Measurements from ENCODE around the gene FBXL12. TPM values are rescaled to one million over a fixed set of nuclear protein-coding genes. Genes with fewer than 3 reads are reported as not detected.
"Not testable (repeated sequence)": the region's sequence is repeated elsewhere in the genome, so short reads cannot be mapped to it uniquely, and the experiment has no call there.

Gene FBXL12
- total RNA-seq, 2 donors from 2014 or later = 16.1 to 25.4 TPM

- intact Hi-C loops (cut with DNase I) = loop anchor here (10.0 kb wide), 1 partner anchor 167 kb away; the partner anchor contains the start of gene ZNF561
- peak; percentile 88 to 96 (median 92) for DNase-seq
- peak; percentile 72 for ATAC-seq
- WGBS, 2 donors = 1 to 4% methylated on average over 30 to 32 of the region's 50 CpGs
- Histone ChIP-seq H3K36me3 (replicated peaks in 1 of 2; ENCODE audit: insufficient read depth in 1 of 2, low read depth in 2 of 2) (no peaks in the 10 kb centered on the region), H3K27me3 (no peaks in the 10 kb centered on the region), H3K9me3 (no peaks in the 10 kb centered on the region), H3K4me1 (peaks cover 11% of the 10 kb centered on the region), H3K4me3 (peak overlapping the region; percentile 21 to 25), H3K27ac (peak overlapping the region; percentile 80 to 91 (median 89))
- no peak for TF ChIP-seq CTCF (IDR thresholded peaks at IDR 0.05)
- peak in 1 of 3 donors; percentile 39 for TF ChIP-seq POLR2A (IDR thresholded peaks at IDR 0.05)
These were observed 27.2 kb downstream of the FBXL12 start for GRCh38 chr19:9791552-9792205.

- Histone ChIP-seq H3K27ac (peak overlapping the region in 3 of 4 donors; percentile 55 to 91 (median 77)), H3K4me1 (peaks cover 14% of the 10 kb centered on the region)
- DNase-seq; H3K4me3 ChIP-seq; ATAC-seq; H3K27me3 ChIP-seq; H3K9me3 ChIP-seq; H3K36me3 ChIP-seq (replicated peaks in 1 of 2; ENCODE audit: insufficient read depth in 1 of 2, low read depth in 2 of 2): not testable (repeated sequence)
- WGBS, 2 donors = 70 to 78% methylated on average over 6 of the region's 6 CpGs
- intact Hi-C loops (cut with DNase I) = loop anchor here (10.0 kb wide), 1 partner anchor 166 kb away; the partner anchor contains the start of gene ZNF561
These were observed 27.9 kb downstream of the FBXL12 start for GRCh38 chr19:9791073-9791367.

GRCh38 chr19:9789579-9789978 lies 29.3 kb downstream of the FBXL12 start:
- intact Hi-C loops (cut with DNase I) = loop anchor here (10.0 kb wide), 1 partner anchor 585 kb away; no protein-coding TSS in a partner anchor
- H3K4me1 ChIP-seq = peaks cover 16% of the 10 kb centered on the region
- WGBS, 2 donors = 37 to 44% methylated on average over 5 of the region's 5 CpGs
- not testable (repeated sequence) for H3K9me3 ChIP-seq; H3K27me3 ChIP-seq; DNase-seq; H3K4me3 ChIP-seq; H3K27ac ChIP-seq; ATAC-seq; H3K36me3 ChIP-seq (replicated peaks in 1 of 2; ENCODE audit: insufficient read depth in 1 of 2, low read depth in 2 of 2)

- intact Hi-C loops (cut with DNase I) = loop anchor here (10.0 kb wide), 1 partner anchor 584 kb away; no protein-coding TSS in a partner anchor
- no peaks in the 10 kb centered on the region for H3K36me3 ChIP-seq (replicated peaks in 1 of 2; ENCODE audit: insufficient read depth in 1 of 2, low read depth in 2 of 2)
- DNase-seq = no peak
- no peak overlapping the region for H3K27ac ChIP-seq
- H3K27me3 ChIP-seq = no peaks in the 10 kb centered on the region
- WGBS, 2 donors = 60 to 67% methylated on average over 11 of the region's 11 CpGs
- no peak for TF ChIP-seq CTCF (IDR thresholded peaks at IDR 0.05)
- no peak for TF ChIP-seq POLR2A (IDR thresholded peaks at IDR 0.05)
- no peak overlapping the region for H3K4me3 ChIP-seq
- no peak for ATAC-seq
- peaks cover 22% of the 10 kb centered on the region for H3K4me1 ChIP-seq
- no peaks in the 10 kb centered on the region for H3K9me3 ChIP-seq
These were observed 29.8 kb downstream of the FBXL12 start for GRCh38 chr19:9789066-9789465.

GRCh38 chr19:9788604-9789003 lies 30.3 kb downstream of the FBXL12 start:
- intact Hi-C loops (cut with DNase I) = loop anchor here (10.0 kb wide), 1 partner anchor 584 kb away; no protein-coding TSS in a partner anchor
- not testable (repeated sequence) for H3K9me3 ChIP-seq; H3K27me3 ChIP-seq; H3K27ac ChIP-seq; H3K36me3 ChIP-seq (replicated peaks in 1 of 2; ENCODE audit: insufficient read depth in 1 of 2, low read depth in 2 of 2); ATAC-seq; DNase-seq; H3K4me3 ChIP-seq
- 84 to 91% methylated on average over 13 of the region's 13 CpGs for WGBS, 2 donors
- peaks cover 26% of the 10 kb centered on the region for H3K4me1 ChIP-seq

- no peak for ATAC-seq
- Histone ChIP-seq H3K4me3 (no peak overlapping the region), H3K27me3 (no peaks in the 10 kb centered on the region), H3K36me3 (replicated peaks in 1 of 2; ENCODE audit: insufficient read depth in 1 of 2, low read depth in 2 of 2) (no peaks in the 10 kb centered on the region), H3K9me3 (no peaks in the 10 kb centered on the region), H3K27ac (peak overlapping the region in 2 of 4 donors; percentile 8 to 93), H3K4me1 (peaks cover 26% of the 10 kb centered on the region)
- no peak for DNase-seq
- WGBS, 2 donors = 94 to 95% methylated on average over 8 of the region's 8 CpGs
- intact Hi-C loops (cut with DNase I) = loop anchor here (10.0 kb wide), 1 partner anchor 582 kb away; no protein-coding TSS in a partner anchor
- TF ChIP-seq POLR2A (IDR thresholded peaks at IDR 0.05) (no peak), CTCF (IDR thresholded peaks at IDR 0.05) (no peak)
These were observed 32.1 kb downstream of the FBXL12 start for GRCh38 chr19:9786819-9787218.

Data from body of pancreas (tissue), 4 donors.